GM19372 (cell line): Measurements from ENCODE around the gene ACSL3.

Source experiments
- ATAC-seq: cut with Tn5 transposase; IDR thresholded peaks from one replicate; pipeline ENCODE4 v1.9.1; 2021; ENCODE audit warnings: mild to moderate bottlenecking, low read depth, moderate library complexity; ENCODE audit not compliant: unreplicated experiment

Gene ACSL3

DNA sequence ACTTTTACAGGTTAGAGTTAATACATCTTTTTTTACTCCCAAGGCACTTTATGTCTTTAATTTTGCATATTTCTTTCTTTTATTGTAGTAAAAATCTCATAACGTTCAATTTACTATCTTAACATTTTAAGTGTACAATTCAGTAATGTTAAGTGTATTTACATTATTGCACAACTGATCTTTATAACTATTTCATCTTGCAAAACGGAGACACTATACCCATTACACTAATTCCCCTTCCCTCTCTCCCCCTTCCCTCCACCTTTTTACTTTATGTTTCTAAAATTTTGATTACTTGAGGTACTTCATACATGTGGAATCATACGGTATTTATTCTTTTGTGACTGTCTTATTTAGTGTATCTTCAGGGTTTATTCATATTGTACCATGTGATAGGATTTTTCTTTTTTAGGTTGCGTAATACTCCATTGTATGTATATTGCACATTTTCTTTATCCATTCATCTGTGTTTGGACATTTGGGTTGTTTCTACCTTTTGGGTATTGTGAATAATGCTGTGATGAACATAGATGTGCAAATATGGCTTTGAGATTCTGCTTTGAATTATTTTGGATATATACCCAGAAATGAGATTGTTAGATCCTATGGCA is 75.0 kb downstream of the ACSL3 start:
- no peak for ATAC-seq

DNA sequence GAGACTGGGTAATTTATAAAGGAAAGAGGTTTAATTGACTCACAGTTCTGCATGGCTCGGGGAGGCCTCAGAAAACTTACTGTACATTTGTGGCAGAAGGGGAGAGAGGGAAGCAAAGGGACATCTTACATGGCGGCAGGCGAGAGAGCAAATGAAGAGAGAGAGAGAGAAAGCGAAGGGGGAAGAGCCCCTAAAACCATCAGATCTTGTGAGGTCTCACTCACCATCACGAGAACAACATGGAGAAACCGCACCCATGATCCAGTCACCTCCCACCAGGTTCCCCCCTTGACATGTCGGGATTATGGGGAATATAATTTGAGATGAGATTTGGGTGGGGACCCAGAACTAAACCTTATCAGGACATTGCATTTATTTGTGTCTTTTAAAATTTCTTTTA is 75.9 kb downstream of the ACSL3 start:
- no peak for ATAC-seq

DNA sequence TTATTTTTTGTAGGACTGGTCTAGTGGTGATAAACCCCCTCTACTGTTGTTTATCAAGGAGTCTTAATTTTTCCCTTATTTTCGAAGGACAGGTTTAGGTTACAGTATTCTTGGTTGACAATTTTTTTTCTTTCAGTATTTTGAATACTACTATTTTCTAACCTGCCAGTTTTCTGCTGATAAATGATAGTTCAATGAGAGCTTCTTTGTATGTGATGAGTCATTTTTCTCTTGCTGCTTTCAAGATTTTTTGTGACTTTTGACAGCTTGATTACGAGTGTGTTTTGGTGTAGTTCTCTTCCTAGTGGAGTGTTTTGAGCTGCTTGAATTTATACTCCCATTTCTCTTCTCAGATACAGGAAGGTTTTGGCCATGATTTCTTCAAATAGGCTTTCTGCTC is 77.5 kb downstream of the ACSL3 start:
- ATAC-seq, result no peak

DNA sequence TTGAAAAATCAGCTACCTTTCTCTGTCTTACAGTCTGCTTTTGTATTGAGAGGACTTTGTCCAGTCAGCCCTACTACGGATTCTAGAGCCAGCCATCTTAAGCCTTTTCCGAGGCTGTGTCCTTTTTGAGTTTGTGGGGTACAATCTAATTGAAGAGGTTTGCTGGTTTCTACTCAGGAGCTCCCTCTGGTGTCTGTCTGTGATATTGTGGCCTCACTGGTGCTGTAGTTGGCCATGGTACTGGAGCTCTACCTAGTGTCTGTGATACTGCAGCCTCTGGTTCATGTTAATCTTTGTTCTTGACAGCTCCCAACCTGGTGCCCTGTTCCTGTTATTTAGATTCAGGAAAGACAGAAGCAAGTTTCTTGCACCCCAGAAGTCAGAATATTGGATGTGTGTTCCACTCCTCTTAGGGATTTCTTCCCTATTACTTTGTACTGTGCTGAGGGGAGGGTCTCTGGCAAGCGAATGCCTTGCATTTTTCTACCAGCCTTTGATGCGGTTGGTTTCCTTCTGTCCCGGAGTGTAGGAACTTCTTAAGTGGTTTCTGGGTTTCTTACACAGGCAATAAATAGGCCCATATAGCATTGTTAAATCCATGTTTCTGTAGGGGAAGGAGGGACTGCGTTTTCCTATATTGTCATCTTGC is 78.5 kb downstream of the ACSL3 start:
- peak; percentile 81 for ATAC-seq

DNA sequence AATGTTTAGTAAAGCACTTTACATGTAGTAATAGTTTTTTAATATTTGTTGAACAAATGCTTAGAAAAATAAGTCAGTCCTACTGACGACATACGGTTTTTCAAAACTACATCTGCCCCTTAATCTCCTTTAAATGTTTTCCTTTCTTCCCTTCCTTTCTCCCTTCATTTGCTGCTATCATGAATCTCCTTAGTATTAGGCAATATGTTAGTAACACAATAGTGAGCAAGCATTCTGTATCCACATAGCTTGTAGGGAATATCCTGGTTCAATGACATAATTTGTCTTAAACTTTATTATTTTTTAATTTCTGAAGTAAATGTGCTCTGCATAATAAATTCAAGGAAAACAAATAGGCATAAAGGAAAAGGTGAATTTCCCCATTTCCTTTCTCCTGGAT is 79.1 kb downstream of the ACSL3 start:
- no peak for ATAC-seq

DNA sequence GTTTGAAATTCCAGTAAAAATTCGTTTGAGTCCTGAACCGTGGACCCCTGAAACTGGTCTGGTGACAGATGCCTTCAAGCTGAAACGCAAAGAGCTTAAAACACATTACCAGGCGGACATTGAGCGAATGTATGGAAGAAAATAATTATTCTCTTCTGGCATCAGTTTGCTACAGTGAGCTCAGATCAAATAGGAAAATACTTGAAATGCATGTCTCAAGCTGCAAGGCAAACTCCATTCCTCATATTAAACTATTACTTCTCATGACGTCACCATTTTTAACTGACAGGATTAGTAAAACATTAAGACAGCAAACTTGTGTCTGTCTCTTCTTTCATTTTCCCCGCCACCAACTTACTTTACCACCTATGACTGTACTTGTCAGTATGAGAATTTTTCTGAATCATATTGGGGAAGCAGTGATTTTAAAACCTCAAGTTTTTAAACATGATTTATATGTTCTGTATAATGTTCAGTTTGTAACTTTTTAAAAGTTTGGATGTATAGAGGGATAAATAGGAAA is 80.7 kb downstream of the ACSL3 start:
- no peak for ATAC-seq

DNA sequence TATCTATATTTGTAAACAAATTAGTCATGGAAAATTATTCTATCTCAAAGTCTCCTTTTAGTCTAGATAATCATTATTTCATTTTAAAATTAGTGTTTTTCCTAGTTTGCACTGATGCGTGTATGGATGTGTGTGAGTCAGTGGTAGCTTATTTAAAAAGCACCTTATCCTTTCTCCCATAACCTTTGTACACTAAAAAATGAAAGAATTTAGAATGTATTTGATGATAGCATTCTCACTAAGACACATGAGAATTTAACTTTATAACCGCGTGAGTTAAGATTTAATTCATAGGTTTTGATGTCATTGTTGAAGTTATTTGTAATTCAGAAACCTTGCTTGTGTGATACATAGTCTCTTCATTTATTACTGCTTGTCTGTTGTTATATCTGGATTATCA is 81.7 kb downstream of the ACSL3 start:
- no peak for ATAC-seq

DNA sequence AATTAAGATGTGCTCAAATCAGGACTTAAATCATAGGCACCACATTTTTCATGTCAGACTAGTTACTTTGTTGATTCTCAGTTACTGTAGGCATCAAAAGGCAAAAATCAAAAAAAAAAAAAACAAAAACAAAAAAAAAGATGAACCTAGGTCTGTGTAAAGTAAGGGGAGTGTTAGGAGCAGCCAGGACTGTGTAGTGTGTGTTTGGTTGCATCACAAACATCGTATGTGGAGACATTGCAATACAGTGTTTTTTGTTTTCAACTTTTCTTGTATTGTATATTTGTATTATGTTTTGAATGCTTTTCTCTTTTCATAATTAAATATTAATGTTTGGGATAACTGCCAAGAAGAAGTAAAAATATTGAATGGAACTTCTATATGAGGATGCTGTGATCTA is 82.1 kb downstream of the ACSL3 start:
- no peak for ATAC-seq

DNA sequence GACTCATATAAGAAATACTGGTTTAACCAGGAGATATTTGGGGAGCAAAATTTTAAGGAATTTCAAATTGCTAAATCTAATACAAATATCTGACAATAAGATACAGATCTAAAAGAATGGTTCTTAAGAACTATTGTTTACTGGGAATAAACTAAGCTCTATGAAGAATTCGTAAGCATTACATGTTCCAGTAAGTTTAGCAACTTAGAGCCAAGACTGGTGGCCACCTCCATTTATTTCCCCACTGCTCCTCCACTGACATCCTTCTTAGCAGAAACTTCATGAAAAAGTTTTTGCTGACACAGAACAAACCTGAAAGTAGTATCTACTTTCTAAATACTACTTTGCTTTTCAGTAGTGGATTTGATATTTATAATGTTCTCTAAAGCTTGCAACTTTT is 83.0 kb downstream of the ACSL3 start:
- peak; percentile 51 for ATAC-seq

DNA sequence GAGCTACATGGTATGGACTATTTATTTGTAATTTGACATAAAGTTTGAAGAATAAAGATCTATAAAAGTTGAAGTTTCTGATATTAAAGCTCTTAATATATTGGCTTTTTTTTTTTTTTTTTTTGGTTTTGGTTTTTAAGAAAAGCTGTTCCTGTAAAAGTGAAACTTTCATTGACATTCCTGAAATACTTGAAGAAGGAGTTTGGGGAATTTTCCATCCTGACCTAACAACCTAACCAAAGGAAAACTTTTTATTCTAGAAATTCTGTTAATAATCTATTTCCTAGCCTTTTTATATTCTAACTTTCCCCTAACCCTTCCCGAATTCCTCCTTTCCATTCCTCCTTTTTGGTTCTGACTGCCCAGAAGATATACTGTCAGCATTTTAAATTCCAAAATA is 83.7 kb downstream of the ACSL3 start:
- ATAC-seq, result no peak

DNA sequence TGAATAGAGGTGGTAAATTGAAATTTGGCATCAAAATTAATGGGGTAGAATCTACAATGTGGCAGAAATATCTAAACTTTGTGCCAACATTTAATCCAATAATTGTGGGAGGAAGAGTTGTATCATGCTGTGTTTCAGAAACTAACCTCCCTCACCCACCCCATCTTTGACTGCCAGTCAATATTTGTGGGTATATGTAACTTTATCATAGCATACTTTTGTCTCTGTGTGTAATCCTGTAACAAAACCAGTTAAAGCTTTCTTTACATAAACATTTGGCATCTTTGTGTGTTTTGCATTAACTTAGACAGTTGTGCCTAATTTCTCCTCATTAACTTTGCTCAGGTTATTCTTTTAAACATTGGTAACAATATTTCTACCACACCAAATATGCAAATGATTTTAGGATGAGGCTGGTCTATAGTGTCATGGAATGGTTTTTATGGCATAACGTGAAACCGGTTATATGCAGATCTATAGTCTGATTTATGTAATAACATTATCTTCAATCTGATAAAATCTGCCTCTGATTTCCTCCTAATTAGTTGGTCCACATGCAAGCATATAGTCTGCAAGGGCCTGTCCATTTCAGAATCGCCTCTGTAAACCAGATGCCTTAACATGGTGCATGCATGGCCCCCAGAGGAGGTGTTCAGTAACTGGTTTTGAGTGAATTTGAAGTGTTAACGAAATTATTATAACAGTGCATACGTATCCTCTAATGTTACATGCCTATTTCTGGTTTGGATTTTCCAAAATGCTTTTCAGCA is 84.3 kb downstream of the ACSL3 start:
- no peak for ATAC-seq

DNA sequence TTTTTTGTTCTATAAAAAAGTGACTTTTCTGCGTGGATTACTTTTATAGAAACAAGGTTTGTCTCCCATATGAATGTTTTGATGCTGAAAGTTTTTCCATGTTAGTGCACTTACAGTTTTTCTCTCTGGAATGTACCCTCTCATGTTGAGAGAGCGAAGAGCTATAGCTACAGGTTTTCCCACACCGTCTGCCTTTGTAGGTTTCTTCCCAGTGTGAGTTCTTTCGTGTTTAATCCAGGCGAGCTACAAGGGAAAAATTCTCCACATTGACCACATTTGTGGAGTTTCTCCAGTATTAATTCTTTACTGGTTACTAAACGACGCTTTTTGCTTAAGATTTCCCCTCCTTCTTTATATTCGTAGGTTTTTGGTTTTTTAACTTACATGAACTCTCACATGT is 85.1 kb downstream of the ACSL3 start:
- no peak for ATAC-seq

DNA sequence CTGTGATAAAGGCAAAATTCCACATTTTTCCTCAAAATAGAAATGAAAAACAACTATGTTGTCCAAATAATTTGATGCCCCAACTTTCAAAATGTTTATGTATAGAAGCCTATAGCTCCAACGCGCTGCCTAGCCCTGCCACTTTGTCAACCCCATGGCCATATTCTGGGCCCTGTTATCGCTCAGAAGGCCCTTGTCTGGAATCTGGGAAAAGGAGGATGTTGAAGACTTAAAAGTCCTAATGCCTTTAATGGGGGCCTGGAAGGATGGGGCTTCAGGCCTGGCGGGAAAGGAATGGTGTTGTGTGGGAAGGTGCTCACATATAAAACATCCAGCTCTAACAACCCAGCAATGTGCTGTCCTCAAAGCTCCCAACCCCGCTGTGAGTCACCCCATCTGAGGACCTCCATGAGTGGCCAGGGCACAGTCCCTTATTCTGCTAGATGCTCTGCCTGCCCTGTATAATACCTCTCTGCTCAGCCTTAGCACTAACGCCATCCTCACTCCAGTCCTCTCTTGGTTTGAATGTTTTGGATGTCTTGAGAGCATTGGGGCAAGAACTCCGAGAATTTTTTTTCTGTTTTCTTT is 86.0 kb downstream of the ACSL3 start:
- no peak for ATAC-seq

DNA sequence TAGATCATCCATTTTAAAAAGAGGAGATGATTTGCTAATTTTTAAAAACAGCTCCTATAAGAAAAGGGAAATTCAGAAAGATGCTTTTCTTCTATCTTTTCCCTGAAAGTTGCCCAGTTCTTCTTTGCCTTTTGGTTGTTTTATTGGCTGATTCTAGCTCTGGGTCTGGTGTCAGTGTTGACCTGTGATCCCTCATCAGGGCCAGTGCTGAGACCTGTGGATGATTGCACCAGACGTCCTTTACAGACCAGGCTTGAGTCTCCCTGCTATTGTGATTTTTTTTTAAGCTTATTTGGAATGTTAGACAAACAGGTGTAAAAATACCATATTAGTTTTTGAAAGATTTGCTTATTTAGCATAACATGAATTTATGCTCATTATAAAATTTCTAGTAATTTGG is 88.2 kb downstream of the ACSL3 start:
- ATAC-seq, result no peak

DNA sequence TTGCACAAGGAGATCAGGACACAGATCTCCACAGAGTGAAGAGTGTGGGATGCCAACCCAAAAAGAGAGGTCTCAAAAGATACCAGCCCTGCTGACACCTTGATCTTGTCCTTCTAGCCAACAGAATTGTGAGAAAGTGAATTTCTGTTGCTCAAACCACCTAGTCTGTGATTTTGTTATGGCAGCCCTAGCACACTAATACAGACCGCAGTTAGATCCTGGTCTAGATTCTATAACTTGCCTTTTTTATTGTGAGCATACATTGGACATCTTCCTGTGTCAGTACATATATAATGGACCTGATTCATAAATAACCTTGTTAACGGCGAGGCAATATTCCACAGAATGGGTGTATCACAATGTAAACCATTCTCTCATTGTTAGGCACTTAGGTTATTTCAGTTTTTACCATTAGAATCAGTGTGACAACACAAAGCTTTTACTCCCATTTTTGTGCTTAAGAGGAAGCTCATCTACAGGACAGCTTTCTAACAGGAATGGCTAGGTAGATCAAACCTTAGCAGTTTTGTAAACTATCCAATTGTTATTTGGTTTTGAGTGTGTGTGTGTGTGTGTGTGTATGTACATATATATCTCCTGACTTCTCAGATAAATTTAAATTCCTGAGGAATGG is 89.0 kb downstream of the ACSL3 start:
- no peak for ATAC-seq

DNA sequence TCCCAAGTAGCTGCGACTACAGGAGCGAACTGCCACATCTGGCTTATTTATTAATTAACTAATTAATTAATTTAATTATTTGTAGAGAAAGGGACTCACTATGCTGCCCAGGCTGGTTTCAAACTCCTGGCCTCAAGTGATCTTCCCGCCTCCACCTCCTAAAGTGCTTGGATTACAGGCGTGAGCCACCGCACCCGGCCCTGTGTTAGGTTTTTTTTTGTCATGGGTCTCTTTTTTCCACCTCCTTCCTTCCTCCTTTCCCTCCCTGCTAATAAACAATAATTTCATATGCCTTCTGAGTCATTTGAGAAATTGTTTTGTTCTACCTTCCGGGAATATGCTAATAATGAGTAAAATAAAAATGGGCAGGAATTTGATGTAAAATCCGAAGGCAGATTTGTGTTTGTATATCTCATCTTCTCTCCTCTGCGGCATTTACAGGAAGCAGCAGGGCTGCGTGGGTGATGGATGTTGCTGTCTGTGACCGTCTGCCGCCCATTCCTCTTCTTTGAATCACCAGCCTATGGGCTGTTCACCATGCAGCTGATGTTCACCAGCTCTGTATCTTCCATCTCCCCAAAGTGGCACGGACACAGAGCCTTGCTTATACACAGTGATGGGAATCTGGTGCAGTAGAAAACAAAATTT is 89.9 kb downstream of the ACSL3 start:
- no peak for ATAC-seq

DNA sequence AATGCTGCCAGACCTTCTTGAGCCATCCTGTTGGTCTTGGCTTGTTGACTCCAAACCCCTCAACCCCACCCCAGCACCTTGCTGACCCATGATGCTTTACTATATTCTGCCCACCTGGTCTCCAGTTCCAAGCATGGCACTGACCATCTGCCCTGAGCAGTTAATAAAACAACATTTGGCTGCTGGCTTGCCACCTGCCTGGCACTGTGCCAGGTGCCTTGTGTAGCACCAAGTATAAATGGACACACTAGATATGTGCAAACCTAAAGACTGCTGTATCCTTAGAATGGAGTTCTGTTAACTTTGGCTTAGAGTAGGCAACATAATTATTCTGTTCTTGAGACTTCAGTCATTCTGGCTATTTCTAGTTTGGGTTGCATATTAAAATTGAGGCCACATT is 91.4 kb downstream of the ACSL3 start:
- no peak for ATAC-seq

DNA sequence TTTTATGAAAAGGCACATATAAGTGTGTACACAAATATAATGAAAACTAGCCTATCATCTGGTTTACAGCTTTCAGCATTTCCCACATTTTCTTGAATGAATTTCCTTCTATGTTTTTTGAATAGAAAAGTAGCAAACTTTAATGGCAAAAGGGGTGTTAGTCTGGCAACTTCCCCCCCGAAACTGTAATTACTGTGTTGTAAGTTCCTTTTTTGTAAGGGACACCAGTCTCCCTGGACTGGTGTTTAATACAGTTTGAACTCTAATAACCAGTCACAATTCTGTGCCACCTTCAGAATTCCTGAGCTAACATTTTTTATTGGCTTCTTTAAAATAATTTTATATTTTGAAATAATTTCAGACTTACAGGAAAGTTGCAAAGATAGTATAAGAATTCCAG is 94.2 kb downstream of the ACSL3 start:
- ATAC-seq, result no peak

DNA sequence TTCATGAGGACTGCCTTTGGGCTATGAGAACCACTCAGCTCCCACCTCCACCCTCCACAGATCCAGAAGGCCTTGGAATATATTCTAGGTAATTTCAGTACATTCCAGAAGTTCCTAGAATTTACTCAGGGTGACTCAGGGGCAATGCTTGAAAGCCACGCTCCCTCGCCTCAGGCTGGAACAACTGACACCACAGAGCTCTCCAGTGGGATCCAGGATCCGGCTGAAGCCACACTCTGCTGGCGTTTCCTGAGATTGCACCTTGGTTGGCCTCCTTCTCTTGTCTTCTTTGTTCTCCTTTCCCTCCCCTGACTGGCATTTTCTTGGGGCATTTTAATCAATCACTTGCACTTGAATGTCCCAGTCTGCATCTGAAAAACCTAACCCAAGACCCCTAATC is 98.5 kb downstream of the ACSL3 start:
- no peak for ATAC-seq

DNA sequence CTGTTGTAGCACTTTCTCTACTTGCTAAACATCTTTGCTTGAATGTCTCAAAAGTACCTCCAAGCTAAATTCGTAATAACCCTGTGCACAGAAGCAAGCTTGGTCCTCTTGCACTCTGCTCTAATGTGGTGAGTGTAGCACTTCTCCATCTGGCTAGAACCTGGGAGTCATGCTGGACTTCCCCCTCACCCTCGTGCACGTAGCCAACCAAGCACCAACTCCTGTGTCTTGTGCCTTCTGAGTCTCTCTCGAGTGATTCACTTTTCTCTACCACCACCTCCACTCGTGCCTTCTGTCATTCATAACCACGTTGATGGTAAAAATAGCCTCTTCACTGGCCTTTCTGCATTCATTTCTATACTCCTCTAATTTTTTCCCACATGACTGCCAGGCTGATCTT is 99.3 kb downstream of the ACSL3 start:
- ATAC-seq, result peak; percentile 62
